ENCODE data around the gene FMOD.
"Not testable (repeated sequence)": the region's sequence is repeated elsewhere in the genome, so short reads cannot be mapped to it uniquely, and the experiment has no call there.

FMOD gene

GRCh38 chr1:203306089-203306964, 44.6 kb downstream of the FMOD start:
- peak; percentile 90 for DNase-seq (ENCODE audit: low spot score)

- no peak for DNase-seq (ENCODE audit: low spot score)
Observed at GRCh38 chr1:203305809-203306088, 45.2 kb downstream of the FMOD start.

- DNase-seq (ENCODE audit: low spot score) = peak; percentile 97
Observed at GRCh38 chr1:203304919-203305808, 45.8 kb downstream of the FMOD start, which contains the start of gene BTG2. Gene BTG2, plus strand, starts transcription at chr1:203305519. Its CDS starts 88 bp downstream, at chr1:203305607.

GRCh38 chr1:203304391-203304918, 46.5 kb downstream of the FMOD start:
- no peak for DNase-seq (ENCODE audit: low spot score)

- no peak for DNase-seq (ENCODE audit: low spot score)
Observed at GRCh38 chr1:203302894-203303293, 48.0 kb downstream of the FMOD start.

- DNase-seq (ENCODE audit: low spot score) = no peak
Observed at GRCh38 chr1:203302456-203302855, 48.5 kb downstream of the FMOD start.

GRCh38 chr1:203301331-203301668, 49.6 kb downstream of the FMOD start:
- DNase-seq (ENCODE audit: low spot score) = no peak

- no peak for DNase-seq (ENCODE audit: low spot score)
Observed at GRCh38 chr1:203300441-203301330, 50.2 kb downstream of the FMOD start.

GRCh38 chr1:203299719-203300429, 51.0 kb downstream of the FMOD start:
- not testable (repeated sequence) for DNase-seq (ENCODE audit: low spot score)

- no peak for DNase-seq (ENCODE audit: low spot score)
Observed at GRCh38 chr1:203299169-203299568, 51.8 kb downstream of the FMOD start.

- DNase-seq (ENCODE audit: low spot score) = no peak
Observed at GRCh38 chr1:203296460-203297073, 54.4 kb downstream of the FMOD start.

GRCh38 chr1:203295796-203296195, 55.1 kb downstream of the FMOD start:
- no peak for DNase-seq (ENCODE audit: low spot score)

GRCh38 chr1:203291201-203292096, 59.5 kb downstream of the FMOD start:
- peak; percentile 62 for DNase-seq (ENCODE audit: low spot score)
